ENCODE results near the gene DUOX2. TPM values are rescaled to one million over a fixed set of nuclear protein-coding genes. Genes with fewer than 3 reads are reported as not detected.

The DUOX2 gene
- total RNA-seq, 1 experiment from 2014 or later: 0.21 TPM

DNA sequence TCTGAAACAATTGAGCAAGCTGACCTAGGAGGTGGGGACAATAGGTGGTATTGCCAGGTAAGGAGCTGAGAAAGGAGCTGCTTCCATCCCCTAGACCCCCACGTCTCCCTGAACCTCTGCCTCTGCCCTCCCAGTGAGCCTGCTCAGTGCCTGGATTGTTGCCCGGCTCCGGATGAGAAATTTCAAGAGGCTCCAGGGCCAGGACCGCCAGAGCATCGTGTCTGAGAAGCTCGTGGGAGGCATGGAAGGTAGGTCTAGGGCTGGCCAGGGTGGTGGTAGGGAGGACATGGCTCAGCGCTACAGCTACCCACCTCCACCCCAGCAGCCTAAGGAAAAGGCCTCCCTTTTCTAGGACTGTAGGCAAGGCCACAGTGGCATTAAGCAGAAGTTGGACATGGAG is 29.1 kb upstream of the DUOX2 start:
- Mint-ChIP-seq H3K4me1 (ENCODE audit: low read depth, unreplicated experiment) (peaks cover 9% of the 10 kb centered on the region), H3K36me3 (ENCODE audit: insufficient read depth, unreplicated experiment) (no peaks in the 10 kb centered on the region), H3K27me3 (ENCODE audit: unreplicated experiment) (no peaks in the 10 kb centered on the region), H3K27ac (ENCODE audit: unreplicated experiment) (no peak overlapping the region), H3K9me3 (ENCODE audit: low read depth, unreplicated experiment) (no peaks in the 10 kb centered on the region), H3K4me3 (ENCODE audit: low read depth, unreplicated experiment) (no peak overlapping the region)
- BruUV-seq (replicated peaks): no TSS peak
- TF ChIP-seq, protein P1, sequence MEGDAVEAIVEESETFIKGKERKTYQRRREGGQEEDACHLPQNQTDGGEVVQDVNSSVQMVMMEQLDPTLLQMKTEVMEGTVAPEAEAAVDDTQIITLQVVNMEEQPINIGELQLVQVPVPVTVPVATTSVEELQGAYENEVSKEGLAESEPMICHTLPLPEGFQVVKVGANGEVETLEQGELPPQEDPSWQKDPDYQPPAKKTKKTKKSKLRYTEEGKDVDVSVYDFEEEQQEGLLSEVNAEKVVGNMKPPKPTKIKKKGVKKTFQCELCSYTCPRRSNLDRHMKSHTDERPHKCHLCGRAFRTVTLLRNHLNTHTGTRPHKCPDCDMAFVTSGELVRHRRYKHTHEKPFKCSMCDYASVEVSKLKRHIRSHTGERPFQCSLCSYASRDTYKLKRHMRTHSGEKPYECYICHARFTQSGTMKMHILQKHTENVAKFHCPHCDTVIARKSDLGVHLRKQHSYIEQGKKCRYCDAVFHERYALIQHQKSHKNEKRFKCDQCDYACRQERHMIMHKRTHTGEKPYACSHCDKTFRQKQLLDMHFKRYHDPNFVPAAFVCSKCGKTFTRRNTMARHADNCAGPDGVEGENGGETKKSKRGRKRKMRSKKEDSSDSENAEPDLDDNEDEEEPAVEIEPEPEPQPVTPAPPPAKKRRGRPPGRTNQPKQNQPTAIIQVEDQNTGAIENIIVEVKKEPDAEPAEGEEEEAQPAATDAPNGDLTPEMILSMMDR (IDR thresholded peaks at IDR 0.05; ENCODE audit: unreplicated experiment): no peak
- CTCF ChIA-PET: no interaction called here
- DNase-seq: no peak
- intact Hi-C loops (cut with micrococcal nuclease; ENCODE audit: unreplicated experiment): no loop called here

DNA sequence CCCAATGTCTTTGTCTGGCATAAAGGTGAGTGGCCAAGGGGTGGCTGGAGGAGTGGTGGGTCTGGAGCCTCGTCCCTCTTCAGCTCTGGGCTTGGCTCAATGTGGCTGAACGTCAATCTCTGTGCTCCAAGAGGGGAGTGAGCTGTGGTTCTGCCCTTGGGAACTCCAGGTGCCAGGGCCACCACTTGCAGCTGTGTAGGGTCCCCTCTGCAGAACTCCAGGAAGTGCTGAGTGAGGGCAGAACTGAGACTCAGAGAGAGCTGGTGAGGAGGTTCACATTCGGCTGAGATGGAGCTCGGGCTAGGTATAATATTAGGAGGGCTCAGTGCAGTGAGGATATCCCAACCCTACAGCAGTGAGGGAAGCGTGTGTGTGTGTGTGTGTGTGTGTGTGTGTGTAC is 27.4 kb upstream of the DUOX2 start:
- intact Hi-C loops (cut with micrococcal nuclease; ENCODE audit: unreplicated experiment): no loop called here
- BruUV-seq (replicated peaks): no TSS peak
- DNase-seq: no peak
- Mint-ChIP-seq H3K9me3 (ENCODE audit: low read depth, unreplicated experiment) (no peaks in the 10 kb centered on the region), H3K27me3 (ENCODE audit: unreplicated experiment) (peaks cover 3% of the 10 kb centered on the region), H3K27ac (ENCODE audit: unreplicated experiment) (no peak overlapping the region), H3K4me1 (ENCODE audit: low read depth, unreplicated experiment) (peaks cover 9% of the 10 kb centered on the region), H3K4me3 (ENCODE audit: low read depth, unreplicated experiment) (no peak overlapping the region), H3K36me3 (ENCODE audit: insufficient read depth, unreplicated experiment) (no peaks in the 10 kb centered on the region)
- TF ChIP-seq, protein P1 (IDR thresholded peaks at IDR 0.05; ENCODE audit: unreplicated experiment): no peak
- CTCF ChIA-PET: no interaction called here

DNA sequence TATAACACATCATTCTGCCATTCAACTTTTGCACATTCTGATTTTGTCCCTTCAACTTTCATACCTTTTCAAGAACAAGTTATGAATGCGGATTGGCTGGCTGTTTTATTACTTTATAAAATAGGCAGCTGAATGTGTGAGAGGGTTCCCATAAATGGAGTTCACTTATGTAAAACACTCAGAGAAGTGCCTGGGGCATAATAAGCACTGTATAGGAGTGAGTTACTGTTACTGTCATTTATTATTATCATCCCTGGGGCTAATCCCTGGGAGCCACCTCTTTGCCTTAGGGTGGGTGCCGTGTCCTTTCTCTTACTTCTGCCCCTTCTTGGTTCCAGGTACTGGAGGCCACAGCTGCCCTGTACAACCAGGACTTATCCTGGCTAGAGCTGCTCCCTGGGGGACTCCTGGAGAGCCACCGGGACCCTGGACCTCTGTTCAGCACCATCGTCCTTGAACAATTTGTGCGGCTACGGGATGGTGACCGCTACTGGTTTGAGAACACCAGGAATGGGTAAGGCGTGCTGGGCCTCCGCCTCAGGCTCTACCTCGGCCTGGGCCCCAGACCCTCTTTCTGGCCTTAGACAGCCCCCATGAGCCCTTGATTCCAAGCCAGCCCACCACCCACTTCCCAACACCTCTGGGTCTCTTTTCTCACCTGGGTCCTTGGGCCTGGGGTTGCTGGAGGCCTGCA is 26.7 kb upstream of the DUOX2 start:
- intact Hi-C loops (cut with micrococcal nuclease; ENCODE audit: unreplicated experiment): no loop called here
- Mint-ChIP-seq H3K4me3 (ENCODE audit: low read depth, unreplicated experiment) (no peak overlapping the region), H3K4me1 (ENCODE audit: low read depth, unreplicated experiment) (peaks cover 2% of the 10 kb centered on the region), H3K36me3 (ENCODE audit: insufficient read depth, unreplicated experiment) (no peaks in the 10 kb centered on the region), H3K27ac (ENCODE audit: unreplicated experiment) (no peak overlapping the region), H3K9me3 (ENCODE audit: low read depth, unreplicated experiment) (no peaks in the 10 kb centered on the region), H3K27me3 (ENCODE audit: unreplicated experiment) (peaks cover 8% of the 10 kb centered on the region)
- BruUV-seq (replicated peaks): no TSS peak
- TF ChIP-seq, protein P1 (IDR thresholded peaks at IDR 0.05; ENCODE audit: unreplicated experiment): no peak
- no peak for DNase-seq
- CTCF ChIA-PET: no interaction called here

DNA sequence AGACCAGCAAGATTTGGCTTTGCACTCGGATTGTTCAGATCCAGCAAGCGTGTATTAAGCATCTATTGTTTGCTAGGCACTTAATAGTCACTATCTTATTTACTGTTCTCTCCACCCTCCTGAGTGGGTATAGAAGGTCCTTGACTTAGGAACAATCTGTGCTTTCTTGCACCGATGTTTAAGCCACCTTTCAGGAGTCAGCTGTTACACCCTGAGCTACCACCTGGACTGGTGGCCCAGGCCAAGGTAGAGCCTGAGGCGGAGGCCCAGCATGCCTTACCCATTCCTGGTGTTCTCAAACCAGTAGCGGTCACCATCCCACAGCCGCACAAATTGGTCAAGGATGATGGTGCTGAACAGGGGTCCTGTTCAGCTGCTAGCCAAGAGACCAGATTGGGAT is 25.8 kb upstream of the DUOX2 start:
- intact Hi-C loops (cut with micrococcal nuclease; ENCODE audit: unreplicated experiment): no loop called here
- Mint-ChIP-seq H3K36me3 (ENCODE audit: insufficient read depth, unreplicated experiment) (no peaks in the 10 kb centered on the region), H3K27ac (ENCODE audit: unreplicated experiment) (no peak overlapping the region), H3K4me1 (ENCODE audit: low read depth, unreplicated experiment) (no peaks in the 10 kb centered on the region), H3K27me3 (ENCODE audit: unreplicated experiment) (peaks cover 13% of the 10 kb centered on the region), H3K4me3 (ENCODE audit: low read depth, unreplicated experiment) (no peak overlapping the region), H3K9me3 (ENCODE audit: low read depth, unreplicated experiment) (no peaks in the 10 kb centered on the region)
- DNase-seq: no peak
- no TSS peak for BruUV-seq (replicated peaks)
- TF ChIP-seq, protein P1 (IDR thresholded peaks at IDR 0.05; ENCODE audit: unreplicated experiment): no peak
- CTCF ChIA-PET: no interaction called here
